GM21390 (cell line): ENCODE data around the gene TACC2.
"Not testable (repeated sequence)": the region's sequence is repeated elsewhere in the genome, so short reads cannot be mapped to it uniquely, and the experiment has no call there.

Experiments used
- ATAC-seq: cut with Tn5 transposase; IDR thresholded peaks from one replicate; pipeline ENCODE4 v1.9.1; 2021; ENCODE audit not compliant: unreplicated experiment

TACC2 gene

DNA sequence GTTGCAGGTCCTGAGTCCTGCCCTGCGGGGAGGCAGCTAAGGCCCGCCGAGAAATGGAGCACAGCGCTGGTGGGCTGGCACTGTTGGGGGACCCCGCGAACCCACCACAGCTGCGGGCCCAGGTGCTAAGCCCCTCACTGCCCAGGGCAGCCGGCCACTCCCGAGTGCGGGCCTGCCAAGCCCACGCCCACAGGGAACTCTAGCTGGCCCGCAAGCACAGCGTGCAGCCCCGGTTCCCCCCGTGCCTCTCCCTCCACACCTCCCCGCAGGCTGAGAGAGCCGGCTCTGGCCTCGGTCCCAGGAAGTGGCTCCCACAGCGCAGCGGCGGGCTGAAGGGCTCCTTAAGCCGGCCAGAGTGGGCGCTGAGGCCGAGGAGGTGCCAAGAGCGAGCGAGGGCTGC is 10.5 kb upstream of the TACC2 start:
- no peak for ATAC-seq

DNA sequence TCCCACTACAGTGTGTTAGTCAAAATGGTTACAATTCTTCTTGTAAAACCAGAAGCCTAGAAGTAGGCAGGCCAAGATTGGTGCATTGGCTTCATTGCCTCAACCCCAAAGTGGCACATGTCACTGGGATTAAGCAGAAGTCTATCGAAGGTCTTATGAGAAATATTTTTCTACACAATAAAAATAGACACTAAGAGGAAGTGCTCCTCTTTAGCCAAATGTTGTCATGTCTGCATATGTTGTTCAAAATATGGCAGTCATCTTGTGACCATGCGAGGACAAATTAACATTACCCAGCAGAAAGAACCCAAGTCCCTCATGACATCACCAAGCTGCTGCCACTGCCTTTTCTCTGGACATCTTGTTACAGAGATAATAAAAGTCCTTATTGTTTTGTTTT is 7.6 kb upstream of the TACC2 start:
- ATAC-seq: no peak

DNA sequence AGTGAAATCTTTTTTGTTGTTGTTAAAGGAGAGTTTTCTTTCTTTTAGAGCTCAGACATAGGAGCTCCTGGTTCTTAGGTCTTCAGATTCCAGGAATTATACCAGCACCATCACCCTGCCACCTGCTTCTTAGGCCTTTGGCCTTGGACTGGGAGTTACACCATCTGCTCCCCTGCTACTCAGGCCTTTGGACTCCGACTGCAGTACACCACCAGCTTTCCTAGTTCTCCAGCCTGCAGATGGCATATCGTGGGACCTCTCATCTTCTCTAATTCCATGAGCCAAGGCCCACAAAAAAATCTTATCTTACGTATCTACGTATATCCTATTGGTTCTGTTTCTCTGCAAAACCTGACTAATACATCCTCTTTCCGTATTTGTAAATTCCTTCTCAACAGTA is 5.1 kb upstream of the TACC2 start:
- no peak for ATAC-seq

DNA sequence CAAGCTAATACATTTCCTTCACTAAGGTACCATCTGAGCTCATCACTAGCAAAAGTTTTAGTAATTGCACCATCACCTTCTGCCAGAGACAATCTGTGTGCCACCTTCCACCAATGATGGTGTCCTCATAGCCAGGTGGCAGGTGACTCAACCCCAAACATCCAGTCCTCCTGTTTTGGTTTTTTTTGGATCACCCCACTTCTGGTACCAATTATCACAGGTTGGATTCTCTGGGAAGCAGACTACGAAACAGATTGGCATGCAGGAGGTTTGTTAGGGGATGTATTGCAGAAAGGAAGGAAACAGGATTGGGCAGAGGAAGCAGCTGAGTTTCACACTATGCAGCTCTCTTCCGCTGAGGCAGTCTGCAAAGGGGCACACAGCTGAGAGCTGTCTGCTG is 4.5 kb upstream of the TACC2 start:
- no peak for ATAC-seq

DNA sequence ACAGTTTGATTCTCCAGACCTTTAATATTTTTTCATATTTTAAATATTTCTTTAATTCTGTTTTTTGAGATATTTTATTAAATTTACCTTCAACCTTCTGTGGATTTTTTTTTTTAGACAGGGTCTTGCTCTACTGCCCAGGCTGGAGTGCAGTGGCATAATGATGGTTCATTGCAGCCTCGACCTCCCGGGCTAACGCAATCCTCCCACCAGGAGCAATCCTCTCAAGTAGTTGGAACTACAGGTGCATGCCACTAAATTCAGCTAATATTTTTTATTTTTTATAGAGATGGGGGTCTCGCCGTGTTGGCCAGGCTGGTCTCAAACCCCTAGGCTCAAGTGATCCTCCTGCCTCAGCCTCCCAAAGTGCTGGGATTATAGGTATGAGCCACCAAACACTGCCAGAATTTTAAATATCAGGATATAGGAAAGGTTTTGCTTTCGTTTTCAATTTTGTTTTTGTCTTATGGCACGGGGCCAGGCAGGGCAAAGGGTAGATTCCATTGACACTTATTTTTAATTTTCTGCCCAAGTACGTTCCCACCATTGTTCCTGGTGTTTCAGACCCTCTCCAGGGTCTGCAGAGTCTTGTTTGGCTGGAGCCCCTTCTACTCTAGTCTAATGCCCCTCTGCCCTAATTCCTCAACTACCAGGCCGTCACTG is 1.2 kb downstream of the TACC2 start:
- no peak for ATAC-seq

DNA sequence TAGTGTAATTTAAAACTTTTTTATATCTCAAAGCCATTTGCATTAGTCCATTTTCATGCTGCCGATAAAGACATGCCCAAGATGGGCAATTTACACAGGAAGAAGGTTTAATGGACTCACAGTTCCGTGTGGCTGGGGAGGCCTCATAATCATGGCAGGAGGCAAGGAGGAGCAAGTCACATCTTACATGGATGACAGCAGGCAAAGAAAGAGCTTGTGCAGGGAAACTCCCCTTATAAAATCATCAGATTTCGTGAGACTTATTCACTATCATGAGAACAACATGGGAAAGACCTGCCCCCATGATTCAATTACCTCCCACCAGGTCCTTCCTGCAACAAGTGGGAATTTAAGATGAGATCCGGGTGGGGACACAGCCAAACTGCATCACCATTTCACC is 2.8 kb downstream of the TACC2 start:
- ATAC-seq: not testable (repeated sequence)

DNA sequence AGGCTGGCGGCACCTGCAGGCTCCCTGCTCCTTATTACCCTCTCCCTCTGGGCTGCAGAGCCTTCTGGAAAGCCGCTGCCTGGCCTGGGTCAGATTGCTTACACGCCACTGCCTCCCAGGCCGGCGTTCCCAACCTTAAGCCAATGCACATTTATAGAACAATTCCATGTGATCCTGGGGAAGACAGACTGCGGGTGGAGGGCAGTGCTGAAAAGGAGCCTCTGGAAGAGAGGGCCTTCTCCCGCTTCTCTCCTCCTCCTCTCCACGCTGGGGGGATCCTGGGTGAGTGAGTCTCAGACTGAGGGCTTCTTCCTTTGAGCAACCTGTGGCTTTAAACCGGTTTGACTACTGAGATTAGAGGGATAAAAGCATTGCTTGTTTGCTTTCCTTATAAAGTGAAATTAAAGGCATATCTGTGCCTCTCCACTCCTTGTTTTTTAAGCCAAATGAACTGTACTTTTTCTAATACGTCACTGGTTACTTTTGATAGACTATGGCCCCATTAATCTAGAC is 5.5 kb downstream of the TACC2 start:
- no peak for ATAC-seq

DNA sequence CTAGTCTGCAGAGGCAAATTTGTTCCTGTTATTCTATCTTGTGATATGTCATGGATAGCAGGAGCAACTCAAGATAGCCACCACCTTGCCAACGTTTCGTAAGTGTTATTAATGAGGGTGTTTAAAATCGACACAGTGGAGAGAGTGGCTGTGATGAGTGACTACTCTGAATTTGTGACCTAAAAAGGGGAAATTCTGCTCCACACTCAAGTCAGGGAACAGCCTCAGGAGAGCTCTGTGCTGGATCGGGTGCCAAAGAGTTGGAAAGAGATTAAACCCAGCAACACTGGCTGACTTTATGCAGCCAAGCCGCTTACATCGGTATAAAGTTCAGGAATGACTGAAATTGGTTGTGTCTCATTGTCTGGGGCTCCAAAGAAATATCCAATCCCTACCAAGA is 9.5 kb downstream of the TACC2 start:
- ATAC-seq: no peak

DNA sequence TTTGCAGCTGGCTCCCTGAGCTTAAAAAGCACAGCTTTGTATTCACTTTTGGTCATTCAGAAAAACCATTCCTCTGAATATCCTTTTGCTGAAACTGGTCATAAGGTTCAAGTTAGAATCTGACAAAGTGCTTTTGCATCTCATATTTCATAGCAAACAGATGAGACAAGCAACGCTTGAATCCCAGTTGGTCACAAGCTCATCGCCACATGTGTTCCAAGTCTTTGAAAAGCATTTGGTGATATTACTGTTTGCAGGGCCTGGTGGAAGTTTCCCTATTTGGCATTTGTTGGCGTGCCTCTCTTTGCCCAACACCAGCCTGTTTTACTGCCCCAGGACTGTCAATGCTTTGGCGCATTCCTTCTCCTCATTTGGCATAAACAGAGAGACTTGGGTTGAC is 10.3 kb downstream of the TACC2 start:
- no peak for ATAC-seq

DNA sequence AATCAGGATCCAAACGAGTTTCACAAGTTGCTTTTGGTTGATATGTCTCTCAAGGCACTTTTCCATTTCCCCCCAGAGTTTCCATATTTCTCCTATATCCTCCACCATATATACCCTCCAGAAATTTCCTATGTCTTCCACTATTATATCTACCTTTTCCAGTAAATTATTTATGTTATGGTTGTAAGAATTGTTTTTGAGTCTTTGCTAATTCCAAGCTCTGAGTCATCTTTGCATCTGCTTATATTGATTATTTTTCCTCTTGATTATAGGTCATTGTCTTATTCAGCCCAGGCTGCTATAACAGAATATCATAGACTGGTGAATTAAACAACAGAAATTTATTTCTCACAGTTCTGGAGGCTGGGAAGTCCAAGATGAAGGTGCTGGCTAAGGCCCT is 12.7 kb downstream of the TACC2 start:
- no peak for ATAC-seq

DNA sequence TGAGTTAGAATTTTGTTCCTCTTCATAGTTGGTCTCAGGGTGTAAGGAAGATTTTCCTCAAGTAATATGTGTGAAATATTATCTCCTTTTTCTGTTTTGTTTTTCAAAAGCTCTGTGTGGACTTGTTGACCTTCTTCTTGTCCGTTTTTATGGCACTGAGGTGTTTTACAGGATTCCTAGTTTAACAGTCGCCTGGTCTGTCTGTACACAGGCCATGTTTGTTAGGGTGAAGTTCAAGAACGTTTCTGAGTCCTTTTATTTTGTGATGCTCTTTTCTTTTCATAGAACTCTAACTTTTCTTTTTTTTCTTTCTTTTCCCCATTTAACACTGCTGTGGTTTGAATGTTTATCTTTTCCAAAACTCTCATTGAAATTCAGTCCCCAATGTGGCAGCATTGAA is 18.5 kb downstream of the TACC2 start:
- no peak for ATAC-seq

DNA sequence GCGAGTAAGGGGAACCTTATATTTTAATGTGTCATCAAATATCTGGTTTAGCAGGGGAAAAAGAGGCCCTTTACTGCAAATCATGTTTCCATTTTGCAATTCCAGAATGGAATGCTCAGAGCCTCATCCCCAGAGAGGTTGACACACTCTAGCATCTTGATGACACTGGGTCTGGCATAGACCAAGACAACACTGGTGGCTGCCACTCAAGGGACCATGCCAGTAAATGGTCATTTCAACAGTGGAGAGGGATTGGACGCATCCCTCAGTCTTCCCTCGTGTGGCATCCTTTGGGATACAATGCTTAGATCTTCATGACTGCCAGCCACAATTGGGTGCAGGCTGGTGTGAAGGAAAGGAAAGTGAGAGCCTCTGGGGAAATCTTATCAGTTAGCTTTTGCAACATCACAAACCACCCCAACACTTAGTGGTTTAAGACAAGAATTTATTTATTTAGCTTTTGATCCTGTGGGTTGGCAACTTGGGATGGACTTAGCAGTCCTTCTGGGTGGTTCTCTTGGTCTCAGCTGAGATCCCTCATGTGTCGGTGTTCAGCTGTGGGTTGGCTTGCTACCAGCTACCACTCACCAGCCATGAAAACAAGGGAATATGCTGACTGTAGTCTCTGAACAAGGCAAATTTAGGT is 21.6 kb downstream of the TACC2 start:
- ATAC-seq: no peak

DNA sequence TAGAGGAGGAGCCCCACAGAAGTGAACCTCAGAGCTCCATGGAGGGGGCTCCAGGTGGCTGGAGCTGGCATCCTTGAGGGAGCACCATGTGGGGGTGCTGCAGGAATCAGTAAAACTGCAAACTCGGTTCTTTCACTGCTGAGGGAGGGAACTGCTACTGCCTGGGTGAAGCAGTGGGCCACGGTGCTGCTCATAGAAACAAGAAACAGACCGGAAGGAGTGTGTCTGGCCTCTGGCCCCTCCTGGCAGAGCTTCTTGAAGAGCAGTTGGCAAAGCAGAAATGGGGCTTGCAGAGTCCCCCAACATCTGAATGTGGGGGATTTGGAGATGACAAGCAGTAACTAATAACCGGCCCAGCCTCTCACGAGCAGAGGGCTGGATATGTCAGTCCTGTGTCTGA is 23.8 kb downstream of the TACC2 start:
- no peak for ATAC-seq

DNA sequence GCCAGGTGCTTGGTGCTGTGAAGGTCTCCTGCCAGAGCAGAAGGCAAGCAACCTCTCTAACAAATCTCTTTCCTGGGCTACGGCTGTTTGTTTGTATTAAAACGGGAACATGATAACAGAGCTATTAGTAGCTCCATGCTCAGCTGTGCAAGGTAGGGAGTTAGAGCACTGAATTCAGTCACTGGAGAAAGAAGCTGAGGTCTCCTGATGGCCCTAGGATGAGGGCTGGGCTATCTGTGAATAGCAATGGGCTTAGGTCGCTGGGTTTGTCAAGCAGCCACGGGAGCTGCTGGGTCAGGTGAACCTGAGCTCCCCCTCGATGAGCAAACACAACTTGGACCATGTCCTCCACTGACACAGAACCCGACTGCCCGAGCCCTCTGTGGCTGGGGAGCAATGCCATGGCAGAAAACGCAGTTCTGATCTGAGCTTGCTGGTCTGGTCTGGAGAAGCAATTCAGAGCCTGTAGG is 24.4 kb downstream of the TACC2 start:
- ATAC-seq: no peak

DNA sequence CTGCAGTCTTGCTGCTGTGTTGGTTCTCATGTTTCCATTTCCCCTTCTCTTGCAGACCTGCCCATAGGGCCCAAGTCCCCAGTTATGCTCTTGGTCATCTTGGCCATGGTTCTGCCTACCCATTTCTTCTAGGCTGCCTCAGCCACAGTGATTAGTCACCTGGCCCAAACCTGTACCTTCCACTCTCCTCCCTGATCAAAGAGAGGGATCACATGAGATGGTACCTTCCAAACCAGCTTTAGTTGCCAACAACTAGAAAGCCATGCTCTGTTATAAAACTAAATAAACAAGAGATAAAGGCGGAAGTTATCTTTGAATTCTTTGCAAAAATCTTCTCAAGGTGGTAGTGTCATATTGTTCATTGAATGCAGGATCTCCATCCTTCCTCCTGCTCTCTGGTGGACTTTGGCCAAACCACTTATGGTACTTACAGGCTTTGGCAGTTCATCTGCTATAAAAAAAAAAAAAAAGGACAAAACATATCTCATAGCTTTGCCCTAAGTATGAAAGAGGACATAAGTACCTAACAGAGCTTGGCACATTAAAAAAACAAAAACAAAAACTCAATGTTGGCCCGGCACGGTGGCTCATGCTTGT is 25.8 kb downstream of the TACC2 start:
- no peak for ATAC-seq

DNA sequence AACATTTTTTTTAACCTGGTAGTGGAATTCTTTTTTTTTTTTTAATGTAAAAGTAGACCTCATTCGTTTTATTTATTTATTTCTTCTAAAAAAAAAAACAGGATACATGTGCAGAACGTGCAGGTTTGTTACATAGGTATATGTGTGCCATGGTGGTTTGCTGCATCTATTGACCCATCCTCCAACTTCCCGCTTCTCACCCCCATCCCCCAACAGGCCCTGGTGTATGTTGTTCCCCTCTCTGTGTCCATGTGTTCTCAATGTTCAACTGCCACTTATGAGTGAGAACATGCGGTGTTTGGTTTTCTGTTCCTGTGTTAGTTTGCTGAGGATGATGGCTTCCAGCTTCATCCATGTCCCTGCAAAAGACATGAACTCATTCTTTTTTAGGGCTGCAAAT is 29.0 kb downstream of the TACC2 start:
- ATAC-seq: not testable (repeated sequence)

DNA sequence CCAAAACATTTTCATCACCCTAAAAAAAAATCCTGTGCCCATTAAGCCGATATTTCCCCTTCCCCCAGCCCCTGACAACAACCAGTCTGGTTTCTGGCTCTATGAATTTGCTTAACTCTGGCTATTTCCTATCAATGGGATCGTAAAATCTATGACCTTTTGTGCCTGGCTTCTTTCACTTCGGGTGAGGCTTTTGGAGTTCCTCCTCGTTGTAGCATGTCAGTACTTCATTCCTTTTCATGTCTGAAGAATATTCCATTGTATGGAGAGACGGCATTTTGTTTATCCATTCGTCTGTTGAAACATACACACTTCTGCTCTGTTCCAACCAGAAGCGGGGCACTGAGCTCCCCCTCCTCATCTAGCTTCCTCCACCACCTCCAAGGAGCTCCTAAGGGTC is 29.5 kb downstream of the TACC2 start:
- no peak for ATAC-seq

DNA sequence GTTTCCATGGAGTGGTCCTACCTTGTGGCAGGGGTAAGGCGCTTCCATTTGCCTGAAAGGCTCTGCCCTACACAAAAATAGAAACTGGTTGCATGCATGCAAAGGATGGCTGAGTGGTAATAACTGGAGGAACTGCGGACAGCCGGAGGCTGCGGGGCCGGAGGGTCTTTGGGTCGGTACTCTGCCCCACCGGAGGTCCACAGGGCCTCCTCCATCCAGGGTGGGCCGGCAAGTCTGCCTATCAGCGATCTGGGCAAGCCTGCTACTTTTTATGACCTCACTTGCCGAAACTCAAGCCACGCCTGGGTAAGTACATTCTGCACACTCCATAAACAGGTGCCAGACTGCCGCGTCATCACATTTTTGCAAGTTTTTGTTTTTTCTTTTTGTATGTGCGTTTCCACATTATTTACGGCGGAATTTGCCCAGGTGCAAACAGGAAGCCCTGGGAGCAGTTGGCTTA is 30.0 kb downstream of the TACC2 start:
- ATAC-seq: no peak

DNA sequence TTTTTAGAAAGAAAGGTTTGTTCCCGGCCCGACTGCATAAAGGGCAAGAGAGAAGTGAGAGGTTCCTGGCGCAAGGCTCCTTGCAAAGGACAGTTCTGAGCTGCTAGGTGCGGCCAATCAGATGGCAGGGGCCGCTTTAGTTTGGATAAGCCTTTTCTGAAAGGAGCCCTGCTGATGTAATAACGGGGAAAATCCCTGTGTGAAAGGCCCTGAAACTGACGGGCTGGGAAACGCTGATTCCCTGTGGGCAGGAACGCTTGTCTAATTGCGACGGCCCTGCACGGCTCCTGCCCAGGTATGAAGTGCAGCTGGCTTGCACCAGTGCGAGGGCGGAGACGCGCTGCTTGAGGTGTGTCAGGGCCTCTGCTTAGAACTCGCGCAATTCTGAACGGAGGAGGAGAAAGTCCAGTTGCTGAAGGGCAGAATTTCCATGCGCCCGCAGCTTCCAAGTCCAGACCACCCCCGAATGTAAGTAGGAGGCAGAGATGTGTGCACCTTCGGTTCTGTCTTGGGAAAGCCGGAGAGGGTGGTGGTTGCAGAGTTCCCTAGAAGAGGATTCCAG is 30.5 kb downstream of the TACC2 start:
- no peak for ATAC-seq

DNA sequence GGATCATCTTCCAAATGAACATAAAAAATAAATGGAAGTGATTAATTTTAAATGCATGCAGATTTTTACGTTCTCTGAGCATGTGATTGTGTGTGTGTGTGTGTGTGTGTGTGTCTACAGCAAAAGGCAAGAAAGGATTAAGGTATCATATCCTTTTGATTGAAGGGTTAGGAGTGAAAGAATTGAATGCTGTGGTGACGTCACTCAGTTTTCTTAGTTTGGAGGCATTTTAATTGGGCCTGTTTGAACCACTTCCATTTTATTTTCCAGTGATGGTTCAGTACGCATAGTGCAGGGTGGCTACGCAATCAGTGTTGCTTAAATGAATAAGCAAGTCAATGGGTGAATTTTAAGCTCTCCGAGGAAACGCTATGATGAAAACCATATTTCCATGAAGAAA is 31.3 kb downstream of the TACC2 start:
- ATAC-seq: no peak

DNA sequence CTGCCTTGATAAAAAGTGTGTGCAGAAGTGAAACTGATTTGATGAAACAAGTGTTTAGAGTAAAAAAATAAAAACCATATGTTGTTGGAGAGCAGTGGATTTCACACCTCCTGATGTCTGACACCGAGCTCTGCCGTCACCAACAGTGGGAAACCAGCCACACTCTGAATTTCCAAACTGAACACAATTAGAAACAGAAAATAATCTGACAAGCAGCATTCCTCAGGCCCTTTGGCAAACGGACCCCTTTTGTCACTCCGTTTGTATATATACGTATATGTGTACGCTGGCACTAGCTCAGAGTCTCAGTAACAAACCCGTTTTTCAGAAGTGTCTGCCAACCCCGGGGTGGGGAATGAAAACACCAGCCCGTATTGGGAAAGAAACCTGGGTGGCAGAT is 32.4 kb downstream of the TACC2 start:
- no peak for ATAC-seq

DNA sequence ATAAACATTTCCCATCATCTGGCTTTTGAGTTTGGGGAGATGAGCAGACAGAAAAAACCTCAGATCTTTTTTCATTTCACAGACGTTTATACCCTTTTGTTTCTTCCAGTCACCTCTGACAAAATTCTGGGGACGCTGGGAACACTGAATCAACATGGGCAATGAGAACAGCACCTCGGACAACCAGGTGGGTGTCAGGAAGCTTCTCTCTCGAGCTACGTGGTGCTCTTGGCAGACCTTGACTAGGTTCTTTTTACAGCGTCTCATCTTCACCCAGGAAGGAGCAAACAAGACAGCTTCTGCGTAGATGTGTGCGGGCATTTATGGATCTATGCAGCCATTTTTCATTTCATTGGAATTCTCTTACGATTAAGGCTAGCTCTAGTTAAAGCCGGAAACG is 32.9 kb downstream of the TACC2 start:
- no peak for ATAC-seq
